ENCODE data around the gene CORO2B. TPM values are rescaled to one million over a fixed set of nuclear protein-coding genes. Genes with fewer than 3 reads are reported as not detected.

CORO2B gene
- total RNA-seq, 3 donors from 2014 or later, result 1.3 to 4.7 (median 1.9) TPM

DNA sequence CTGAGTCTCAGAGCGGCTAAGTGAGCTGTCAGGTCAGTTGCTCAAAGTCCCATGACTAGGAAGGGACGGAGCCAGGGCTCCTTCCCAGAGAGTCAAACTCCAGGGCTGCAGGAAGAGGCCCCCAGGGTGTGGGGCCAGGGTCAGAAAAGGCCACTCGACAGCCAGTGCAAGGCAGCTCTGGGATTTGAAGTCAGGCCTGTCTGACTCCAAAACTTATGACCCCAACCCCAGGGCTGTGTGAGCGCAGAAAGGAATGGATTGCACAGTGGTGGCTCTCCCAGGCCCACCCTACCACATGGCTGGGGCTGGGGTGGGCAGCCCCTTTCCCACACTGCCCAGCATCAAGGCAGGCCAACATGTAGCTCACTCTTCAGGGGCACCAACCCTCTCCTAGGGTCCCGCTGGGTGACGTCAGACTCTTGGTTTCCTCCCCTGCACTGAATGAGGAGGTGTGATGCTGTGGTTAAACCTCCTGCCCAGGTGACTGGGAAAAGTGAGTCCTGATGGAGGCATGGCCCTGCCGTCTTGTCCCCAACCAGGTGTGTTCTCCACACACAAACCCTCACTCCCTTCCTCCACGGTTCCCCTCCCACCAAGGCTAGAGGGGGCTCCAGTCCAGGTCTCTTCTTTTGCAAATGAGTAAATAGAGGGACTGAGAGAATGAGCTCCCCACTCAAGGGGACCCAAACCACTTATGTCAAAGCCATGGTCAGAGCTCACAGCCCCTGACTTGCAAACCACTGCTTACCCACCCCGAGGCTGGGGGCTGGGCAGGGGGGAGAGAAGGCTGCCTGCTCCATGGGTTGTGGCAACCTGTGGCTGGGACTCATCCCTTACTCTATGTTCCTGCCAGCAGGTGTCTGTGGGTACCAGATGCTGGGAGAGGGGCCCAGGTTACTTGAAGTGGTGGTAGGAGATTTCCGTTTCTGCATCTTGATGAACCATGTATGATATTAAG lies 23.8 kb upstream of the CORO2B start:
- intact Hi-C loops (cut with DNase I, micrococcal nuclease), result loop anchor here (5.0 to 10.0 kb wide), 3 partner anchors 120 to 320 kb away; no protein-coding TSS in a partner anchor
- Histone ChIP-seq H3K9me3 (no peaks in the 10 kb centered on the region), H3K4me1 (ENCODE audit: low read depth) (no peaks in the 10 kb centered on the region), H3K36me3 (ENCODE audit: low read depth) (no peaks in the 10 kb centered on the region), H3K4me3 (no peak overlapping the region)
- TF ChIP-seq, protein P1, sequence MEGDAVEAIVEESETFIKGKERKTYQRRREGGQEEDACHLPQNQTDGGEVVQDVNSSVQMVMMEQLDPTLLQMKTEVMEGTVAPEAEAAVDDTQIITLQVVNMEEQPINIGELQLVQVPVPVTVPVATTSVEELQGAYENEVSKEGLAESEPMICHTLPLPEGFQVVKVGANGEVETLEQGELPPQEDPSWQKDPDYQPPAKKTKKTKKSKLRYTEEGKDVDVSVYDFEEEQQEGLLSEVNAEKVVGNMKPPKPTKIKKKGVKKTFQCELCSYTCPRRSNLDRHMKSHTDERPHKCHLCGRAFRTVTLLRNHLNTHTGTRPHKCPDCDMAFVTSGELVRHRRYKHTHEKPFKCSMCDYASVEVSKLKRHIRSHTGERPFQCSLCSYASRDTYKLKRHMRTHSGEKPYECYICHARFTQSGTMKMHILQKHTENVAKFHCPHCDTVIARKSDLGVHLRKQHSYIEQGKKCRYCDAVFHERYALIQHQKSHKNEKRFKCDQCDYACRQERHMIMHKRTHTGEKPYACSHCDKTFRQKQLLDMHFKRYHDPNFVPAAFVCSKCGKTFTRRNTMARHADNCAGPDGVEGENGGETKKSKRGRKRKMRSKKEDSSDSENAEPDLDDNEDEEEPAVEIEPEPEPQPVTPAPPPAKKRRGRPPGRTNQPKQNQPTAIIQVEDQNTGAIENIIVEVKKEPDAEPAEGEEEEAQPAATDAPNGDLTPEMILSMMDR (IDR thresholded peaks at IDR 0.05), result no peak
- DNase-seq (no peak), ATAC-seq (no peak)

DNA sequence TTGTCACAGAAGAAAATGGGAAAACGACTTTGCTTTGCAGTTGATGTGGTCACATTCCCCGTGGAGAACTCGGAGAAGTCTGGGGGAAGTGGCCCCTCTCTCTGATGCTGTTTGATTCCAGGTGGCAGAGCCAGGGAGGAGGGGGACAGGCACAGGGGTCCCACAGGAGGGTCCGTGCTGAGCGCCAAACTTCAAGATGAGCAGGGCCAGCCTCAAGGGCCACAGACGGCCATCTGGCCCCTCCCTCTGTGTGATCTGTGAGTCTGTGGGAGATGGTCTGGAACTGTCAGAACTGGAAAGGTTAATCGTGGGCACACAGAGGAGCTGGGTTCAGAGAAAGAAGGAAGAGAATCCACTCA lies 23.1 kb upstream of the CORO2B start:
- no peak for ATAC-seq
- no peaks in the 10 kb centered on the region for H3K36me3 ChIP-seq (ENCODE audit: low read depth)
- H3K9me3 ChIP-seq, result no peaks in the 10 kb centered on the region
- intact Hi-C loops (cut with DNase I, micrococcal nuclease), result loop anchor here (5.0 to 10.0 kb wide), 3 partner anchors 119 to 319 kb away; no protein-coding TSS in a partner anchor
- H3K4me1 ChIP-seq (ENCODE audit: low read depth), result no peaks in the 10 kb centered on the region
- no peak for DNase-seq
- TF ChIP-seq, protein P1 (IDR thresholded peaks at IDR 0.05), result no peak
- H3K4me3 ChIP-seq, result no peak overlapping the region

DNA sequence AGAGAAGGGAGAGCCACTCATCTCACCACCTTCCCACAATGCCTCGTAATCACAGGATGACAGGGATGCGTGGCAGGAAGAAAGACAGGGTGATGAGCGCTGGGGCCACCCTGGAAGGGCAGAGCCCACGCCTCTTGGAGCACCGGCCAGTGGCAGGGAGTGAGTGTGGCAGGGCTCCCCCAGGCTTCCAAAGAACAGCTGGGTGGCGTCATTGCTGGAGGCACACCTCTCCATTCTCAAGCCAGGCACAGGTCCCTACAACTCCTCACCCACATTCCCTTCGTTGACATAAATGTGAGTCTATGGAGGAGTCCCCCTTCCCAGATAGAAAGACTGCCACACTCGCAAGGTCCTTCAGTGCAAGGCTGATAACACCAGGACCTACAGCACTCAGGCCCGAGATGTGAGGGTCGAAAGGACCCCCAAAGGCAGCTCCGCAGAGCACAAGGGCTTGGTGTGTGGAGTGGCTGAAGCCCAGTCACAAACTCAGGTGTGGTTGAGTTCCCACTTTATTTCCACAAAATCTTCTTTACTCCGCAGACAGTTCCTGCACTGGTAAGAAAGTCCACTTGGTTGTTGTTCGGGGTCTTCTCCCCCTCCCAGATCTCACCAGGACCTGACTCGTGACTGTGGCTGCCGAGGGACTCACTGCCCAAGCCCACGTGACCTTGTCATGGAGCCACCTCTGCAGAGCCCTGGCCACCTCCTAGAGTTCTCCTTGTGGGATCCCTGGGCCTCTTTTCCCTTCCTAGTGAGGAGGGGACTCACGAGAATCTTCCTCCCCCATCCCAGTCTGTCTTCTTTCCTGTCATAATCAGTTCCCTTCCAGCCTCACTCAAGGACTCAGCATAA lies 22.4 kb upstream of the CORO2B start:
- Histone ChIP-seq H3K36me3 (ENCODE audit: low read depth) (no peaks in the 10 kb centered on the region), H3K4me3 (no peak overlapping the region), H3K4me1 (ENCODE audit: low read depth) (no peaks in the 10 kb centered on the region), H3K9me3 (no peaks in the 10 kb centered on the region)
- intact Hi-C loops (cut with DNase I, micrococcal nuclease), result loop anchor here (5.0 to 10.0 kb wide), 3 partner anchors 118 to 318 kb away; no protein-coding TSS in a partner anchor
- TF ChIP-seq, protein P1 (IDR thresholded peaks at IDR 0.05), result no peak
- ATAC-seq, result no peak
- DNase-seq, result no peak

DNA sequence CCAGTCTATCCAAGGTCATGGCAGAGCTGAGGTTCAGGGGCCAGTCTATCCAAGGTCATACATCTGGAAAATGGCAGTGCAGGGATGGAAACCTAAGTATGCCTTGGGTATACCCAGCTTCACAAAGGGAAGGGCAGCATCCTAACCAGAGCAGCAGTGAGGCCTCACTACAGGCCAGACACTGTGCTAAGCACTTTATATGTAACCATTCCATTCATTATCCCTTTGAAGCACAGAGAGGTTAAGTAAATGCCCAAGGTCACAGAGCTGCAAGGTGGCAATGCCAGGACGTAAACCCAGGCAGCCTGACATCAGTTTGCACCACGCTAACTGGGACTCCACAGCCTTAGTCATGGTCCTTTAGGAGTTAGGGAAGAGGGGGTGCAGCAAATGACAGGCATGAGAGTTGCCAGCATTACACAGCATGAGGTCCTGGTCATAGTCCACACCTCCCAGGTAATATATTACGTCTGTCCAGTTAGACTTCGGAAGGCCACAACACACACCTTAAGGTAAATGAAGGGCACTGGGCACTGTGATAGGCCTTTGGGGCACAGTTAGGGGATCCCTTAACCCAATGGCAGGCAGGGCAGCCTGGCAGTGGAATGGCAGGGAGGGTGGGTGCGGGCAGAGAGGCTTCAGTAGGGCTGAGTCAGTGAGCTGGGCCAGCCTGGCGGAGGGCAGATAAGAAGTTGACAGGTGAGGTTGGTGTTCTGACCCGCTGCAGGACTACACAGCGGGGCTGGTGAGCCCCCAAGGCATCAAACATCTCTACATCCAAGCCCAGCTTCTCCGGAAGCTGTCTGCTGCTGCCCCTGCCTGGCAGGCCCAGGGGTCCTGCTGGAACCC lies 21.1 kb upstream of the CORO2B start:
- DNase-seq (no peak), ATAC-seq (no peak)
- TF ChIP-seq, protein P1 (IDR thresholded peaks at IDR 0.05), result no peak
- no peaks in the 10 kb centered on the region for H3K4me1 ChIP-seq (ENCODE audit: low read depth)
- intact Hi-C loops (cut with DNase I, micrococcal nuclease), result loop anchor here (5.0 to 10.0 kb wide), 3 partner anchors 117 to 317 kb away; no protein-coding TSS in a partner anchor
- H3K9me3 ChIP-seq, result no peaks in the 10 kb centered on the region
- H3K36me3 ChIP-seq (ENCODE audit: low read depth), result no peaks in the 10 kb centered on the region
- H3K4me3 ChIP-seq, result no peak overlapping the region

All from mucosa of descending colon (tissue), 3 donors.